Adrenal gland (tissue), 5 donors: ENCODE data around the gene ARHGAP44.

Source experiments
- POLR2A ChIP-seq, 2 donors: fragments of 450-650 bp; IDR thresholded peaks; one replicate each; pipeline ENCODE4 v1.6.1; 2017; ENCODE audit warnings: antibody characterized with exemption in 2 of 2, mild to moderate bottlenecking in 2 of 2, moderate library complexity in 1 of 2
- TF ChIP-seq, protein P1 (sequence below), 6 experiments: fragments of 450-650 bp in 4 of 6; fragments of 200-600 bp in 2 of 6; sonication (generic) in 1 of 6; IDR thresholded peaks; 1 replicate in 5 of 6; 2 replicates in 1 of 6; pipeline versions ENCODE4 v1.5.1 to v1.8.0; 2016 to 2021; ENCODE audit warnings: antibody characterized with exemption in 6 of 6, mild to moderate bottlenecking in 2 of 6, moderate library complexity in 1 of 6
- donor health status: DM: no; HTN: no; CAD: no.

DNA sequence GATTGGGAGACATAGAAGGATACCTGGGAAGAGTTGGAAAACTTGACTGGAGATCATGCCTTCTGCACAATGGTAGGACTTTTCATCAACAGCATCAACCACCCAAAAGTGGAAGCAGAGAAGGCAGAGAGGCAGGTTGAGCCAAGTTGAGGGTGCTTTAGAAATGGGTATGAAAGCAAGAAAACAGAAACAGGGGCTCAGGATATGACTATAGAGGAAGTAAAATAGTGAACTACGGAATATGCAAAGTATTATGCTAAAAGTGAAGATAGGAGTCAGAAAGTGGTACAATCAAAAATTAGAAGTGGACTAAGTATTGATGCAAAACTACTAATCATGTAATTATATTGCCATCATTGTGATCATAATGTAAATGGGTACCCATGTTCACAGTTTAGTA is 16.1 kb upstream of the ARHGAP44 start:
- no peak for TF ChIP-seq POLR2A (IDR thresholded peaks at IDR 0.05)
- TF ChIP-seq, protein P1, sequence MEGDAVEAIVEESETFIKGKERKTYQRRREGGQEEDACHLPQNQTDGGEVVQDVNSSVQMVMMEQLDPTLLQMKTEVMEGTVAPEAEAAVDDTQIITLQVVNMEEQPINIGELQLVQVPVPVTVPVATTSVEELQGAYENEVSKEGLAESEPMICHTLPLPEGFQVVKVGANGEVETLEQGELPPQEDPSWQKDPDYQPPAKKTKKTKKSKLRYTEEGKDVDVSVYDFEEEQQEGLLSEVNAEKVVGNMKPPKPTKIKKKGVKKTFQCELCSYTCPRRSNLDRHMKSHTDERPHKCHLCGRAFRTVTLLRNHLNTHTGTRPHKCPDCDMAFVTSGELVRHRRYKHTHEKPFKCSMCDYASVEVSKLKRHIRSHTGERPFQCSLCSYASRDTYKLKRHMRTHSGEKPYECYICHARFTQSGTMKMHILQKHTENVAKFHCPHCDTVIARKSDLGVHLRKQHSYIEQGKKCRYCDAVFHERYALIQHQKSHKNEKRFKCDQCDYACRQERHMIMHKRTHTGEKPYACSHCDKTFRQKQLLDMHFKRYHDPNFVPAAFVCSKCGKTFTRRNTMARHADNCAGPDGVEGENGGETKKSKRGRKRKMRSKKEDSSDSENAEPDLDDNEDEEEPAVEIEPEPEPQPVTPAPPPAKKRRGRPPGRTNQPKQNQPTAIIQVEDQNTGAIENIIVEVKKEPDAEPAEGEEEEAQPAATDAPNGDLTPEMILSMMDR (IDR thresholded peaks at IDR 0.05): no peak
